SU-DHL-6 (cell line): ENCODE measurements around the gene UBE2E1.
A peak's percentile ranks its signal among the peaks of the same experiment; 100 is the strongest.

Experiments
- H2AFZ ChIP-seq: fragments of 200-600 bp; sonication (generic); 2 replicates; pipeline ENCODE4 v1.6.1; 2014; ENCODE audit warnings: low read depth, mild to moderate bottlenecking, moderate library complexity, mixed read lengths, antibody characterized with exemption, low read length; ENCODE audit not compliant: severe bottlenecking
- H3F3A ChIP-seq: fragments of 200-600 bp; shearing (Covaris generic); 2 replicates; pipeline ENCODE4 v1.6.0; 2016; ENCODE audit warnings: antibody characterized with exemption, mild to moderate bottlenecking; ENCODE audit not compliant: insufficient read depth
- H3K27ac ChIP-seq: fragments of 200-600 bp; sonication (generic); 2 replicates; pipeline ENCODE4 v1.5.1; 2016; ENCODE audit warnings: low read depth, mild to moderate bottlenecking, low read length, moderate library complexity, mixed read lengths
- H3K27me3 ChIP-seq: fragments of 200-600 bp; sonication (generic), shearing (Covaris generic); 2 replicates; pipeline ENCODE4 v1.6.0; 2014; ENCODE audit warnings: mild to moderate bottlenecking, low read length
- H3K36me3 ChIP-seq: fragments of 200-600 bp; sonication (generic); 2 replicates; pipeline ENCODE4 v1.6.1; 2014; ENCODE audit warnings: mild to moderate bottlenecking, low read length, mixed read lengths
- H3K4me2 ChIP-seq: fragments of 300-600, 200-600 bp; shearing (Covaris generic), sonication (generic); 2 replicates; pipeline ENCODE4 v1.6.0; 2014; ENCODE audit warnings: low read length, low read depth, mild to moderate bottlenecking; ENCODE audit not compliant: poor library complexity, severe bottlenecking
- H3K4me3 ChIP-seq: fragments of 200-600 bp; sonication (generic); 2 replicates; pipeline ENCODE4 v1.5.1; 2014; ENCODE audit warnings: antibody characterized with exemption, low read length, mild to moderate bottlenecking, mixed read lengths; ENCODE audit not compliant: insufficient read depth, poor library complexity, severe bottlenecking
- H3K79me2 ChIP-seq: fragments of 200-600 bp; sonication (generic); 2 replicates; pipeline ENCODE4 v1.6.1; 2014; ENCODE audit warnings: mild to moderate bottlenecking, low read length, moderate library complexity; ENCODE audit not compliant: insufficient read depth
- H3K9ac ChIP-seq: fragments of 200-600 bp; sonication (generic); 2 replicates; pipeline ENCODE4 v1.7.0; 2014; ENCODE audit warnings: mild to moderate bottlenecking, low read length
- H3K9me2 ChIP-seq: fragments of 200-600 bp; sonication (generic); replicated peaks from 2 replicates; pipeline ENCODE4 v1.6.1; 2014; ENCODE audit warnings: low read length; ENCODE audit not compliant: insufficient read depth
- H3K9me3 ChIP-seq: fragments of 200-600 bp; sonication (generic); 2 replicates; pipeline ENCODE4 v1.6.1; 2014; ENCODE audit warnings: low read length, mixed read lengths; ENCODE audit not compliant: insufficient read depth
- H4K20me1 ChIP-seq: fragments of 200-600 bp; sonication (generic); 2 replicates; pipeline ENCODE4 v1.6.1; 2014; ENCODE audit warnings: low read depth, mild to moderate bottlenecking, antibody characterized with exemption, low read length, moderate library complexity, mixed read lengths
- EZH2phosphoT487 ChIP-seq: fragments of 200-600 bp; sonication (generic), shearing (Covaris generic); conservative IDR thresholded peaks from 2 replicates; pipeline ENCODE4 v1.6.1; 2018; ENCODE audit warnings: mild to moderate bottlenecking, antibody characterized with exemption, low read length, moderate library complexity, mixed read lengths
- TF ChIP-seq, protein P1 (sequence below): fragments of 200-600 bp; sonication (generic); IDR thresholded peaks from one replicate; pipeline ENCODE4 v1.5.1; 2017; ENCODE audit warnings: antibody characterized with exemption, mild to moderate bottlenecking, low read length, moderate library complexity; ENCODE audit not compliant: insufficient read depth, poor library complexity, severe bottlenecking

Gene UBE2E1

DNA sequence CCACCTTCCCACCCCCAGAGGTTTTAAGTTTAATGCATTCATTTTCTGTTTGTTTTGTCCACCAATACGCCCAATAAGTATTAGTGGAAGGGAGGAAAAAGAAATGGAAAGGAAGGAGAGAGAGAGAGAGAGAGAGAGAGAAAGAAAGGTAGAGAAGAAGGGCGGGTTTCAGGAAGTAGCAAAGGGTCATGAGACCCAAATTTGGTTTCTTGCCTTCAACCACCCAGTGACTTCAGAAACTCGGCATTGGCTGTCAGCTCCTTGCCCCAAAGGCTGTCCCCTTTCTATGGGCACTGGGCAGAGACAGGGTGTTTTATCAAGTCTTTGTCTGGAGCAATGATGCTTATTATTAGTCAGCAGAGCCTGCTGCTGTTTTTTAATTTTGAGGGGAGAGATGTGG, 125.8 kb downstream of the UBE2E1 start:
- no peak overlapping the region for H3K4me2 ChIP-seq
- no peaks in the 10 kb centered on the region for H3K9me3 ChIP-seq
- no peak overlapping the region for H3K9ac ChIP-seq

DNA sequence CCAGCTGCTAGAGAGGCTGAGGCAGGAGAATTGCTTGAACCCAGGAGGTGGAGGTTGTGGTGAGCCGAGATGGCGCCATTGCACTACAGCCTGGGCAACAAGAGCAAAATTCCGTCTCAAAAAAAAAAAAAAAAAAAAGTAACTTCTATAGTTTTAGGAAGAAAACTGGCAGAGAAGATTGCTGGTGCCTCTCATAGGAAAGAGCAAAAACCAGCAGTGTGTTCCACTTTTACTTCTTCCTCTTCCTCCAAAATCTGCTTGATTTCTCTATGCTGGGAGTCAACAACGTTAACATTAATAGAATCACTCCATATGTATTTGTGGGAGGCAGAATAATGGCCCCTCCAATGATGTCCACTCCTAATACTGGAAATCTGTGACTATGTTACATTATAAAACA, 126.8 kb downstream of the UBE2E1 start:
- Histone ChIP-seq H3F3A (no peaks in the 10 kb centered on the region), H2AFZ (no peak overlapping the region), H3K9me3 (no peaks in the 10 kb centered on the region), H3K9me2 (no peaks in the 10 kb centered on the region), H3K27me3 (no peaks in the 10 kb centered on the region), H3K27ac (no peak overlapping the region), H3K4me3 (no peak overlapping the region), H3K36me3 (no peaks in the 10 kb centered on the region), H3K9ac (no peak overlapping the region), H4K20me1 (no peaks in the 10 kb centered on the region), H3K4me2 (no peak overlapping the region), H3K79me2 (no peaks in the 10 kb centered on the region)
- no peak for TF ChIP-seq EZH2phosphoT487
- TF ChIP-seq, protein P1, sequence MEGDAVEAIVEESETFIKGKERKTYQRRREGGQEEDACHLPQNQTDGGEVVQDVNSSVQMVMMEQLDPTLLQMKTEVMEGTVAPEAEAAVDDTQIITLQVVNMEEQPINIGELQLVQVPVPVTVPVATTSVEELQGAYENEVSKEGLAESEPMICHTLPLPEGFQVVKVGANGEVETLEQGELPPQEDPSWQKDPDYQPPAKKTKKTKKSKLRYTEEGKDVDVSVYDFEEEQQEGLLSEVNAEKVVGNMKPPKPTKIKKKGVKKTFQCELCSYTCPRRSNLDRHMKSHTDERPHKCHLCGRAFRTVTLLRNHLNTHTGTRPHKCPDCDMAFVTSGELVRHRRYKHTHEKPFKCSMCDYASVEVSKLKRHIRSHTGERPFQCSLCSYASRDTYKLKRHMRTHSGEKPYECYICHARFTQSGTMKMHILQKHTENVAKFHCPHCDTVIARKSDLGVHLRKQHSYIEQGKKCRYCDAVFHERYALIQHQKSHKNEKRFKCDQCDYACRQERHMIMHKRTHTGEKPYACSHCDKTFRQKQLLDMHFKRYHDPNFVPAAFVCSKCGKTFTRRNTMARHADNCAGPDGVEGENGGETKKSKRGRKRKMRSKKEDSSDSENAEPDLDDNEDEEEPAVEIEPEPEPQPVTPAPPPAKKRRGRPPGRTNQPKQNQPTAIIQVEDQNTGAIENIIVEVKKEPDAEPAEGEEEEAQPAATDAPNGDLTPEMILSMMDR, result no peak

More for the DNA sequence above, 125.8 kb downstream of the UBE2E1 start:
- Histone ChIP-seq H2AFZ (peak overlapping the region; percentile 39), H3K4me3 (no peak overlapping the region), H3K36me3 (no peaks in the 10 kb centered on the region), H3K9me2 (no peaks in the 10 kb centered on the region), H3F3A (no peaks in the 10 kb centered on the region), H3K79me2 (no peaks in the 10 kb centered on the region), H4K20me1 (no peaks in the 10 kb centered on the region), H3K27me3 (no peaks in the 10 kb centered on the region), H3K27ac (no peak overlapping the region)
- TF ChIP-seq, protein P1, result no peak
- TF ChIP-seq EZH2phosphoT487, result no peak

DNA sequence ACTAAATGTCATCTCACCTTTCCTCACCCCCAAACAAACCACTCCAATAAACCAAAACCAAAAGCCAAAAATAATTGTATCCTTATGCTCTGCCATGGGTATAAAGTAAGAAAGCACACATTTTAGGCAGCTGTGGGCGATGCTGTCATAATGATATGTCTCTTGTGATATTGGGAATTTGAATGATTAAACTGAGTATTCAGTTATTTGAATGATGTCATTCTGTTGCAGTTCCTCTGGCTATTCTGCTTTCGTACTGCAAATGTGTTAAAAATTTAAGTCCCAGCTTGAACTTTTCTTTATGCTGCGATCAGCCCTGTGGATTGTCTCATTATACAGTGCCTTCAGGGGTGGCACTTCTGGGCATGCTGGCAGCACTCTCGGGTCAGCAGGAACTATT, 128.5 kb downstream of the UBE2E1 start:
- no peak overlapping the region for H2AFZ ChIP-seq
- no peaks in the 10 kb centered on the region for H3K36me3 ChIP-seq
- no peaks in the 10 kb centered on the region for H3K9me2 ChIP-seq
- H3K27ac ChIP-seq, result no peak overlapping the region
- H3K4me2 ChIP-seq, result no peak overlapping the region
- no peak overlapping the region for H3K4me3 ChIP-seq
- TF ChIP-seq, protein P1, result no peak
- TF ChIP-seq EZH2phosphoT487, result no peak
- H3K9me3 ChIP-seq, result no peaks in the 10 kb centered on the region
- no peak overlapping the region for H3K9ac ChIP-seq
- H3K27me3 ChIP-seq, result no peaks in the 10 kb centered on the region
- no peaks in the 10 kb centered on the region for H4K20me1 ChIP-seq
- no peaks in the 10 kb centered on the region for H3K79me2 ChIP-seq
- H3F3A ChIP-seq, result no peaks in the 10 kb centered on the region

DNA sequence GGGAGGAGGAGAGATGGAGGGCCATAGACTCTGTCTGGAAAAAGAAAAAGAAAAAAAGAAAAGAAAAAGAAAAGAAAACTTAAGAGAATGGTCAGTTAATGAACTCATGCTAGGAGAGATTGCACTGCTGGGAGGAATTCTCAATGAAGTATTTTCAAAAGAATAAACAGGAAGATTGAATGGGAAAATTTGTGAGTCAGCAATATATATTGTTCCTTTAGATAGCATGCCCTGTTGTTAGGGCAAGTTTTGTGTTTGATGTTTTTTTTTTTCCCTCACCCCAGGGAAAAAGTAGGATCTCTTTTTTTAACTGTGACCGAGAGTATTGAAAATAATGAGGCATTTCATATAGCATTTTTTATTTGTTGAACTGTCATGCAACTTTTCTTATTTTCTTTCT, 131.5 kb downstream of the UBE2E1 start:
- TF ChIP-seq, protein P1, result no peak
- no peak for TF ChIP-seq EZH2phosphoT487
- Histone ChIP-seq H2AFZ (no peak overlapping the region), H3K4me2 (no peak overlapping the region), H3K27me3 (no peaks in the 10 kb centered on the region), H3K9ac (no peak overlapping the region), H3F3A (no peaks in the 10 kb centered on the region), H4K20me1 (no peaks in the 10 kb centered on the region), H3K9me2 (no peaks in the 10 kb centered on the region), H3K9me3 (no peaks in the 10 kb centered on the region), H3K27ac (no peak overlapping the region), H3K36me3 (no peaks in the 10 kb centered on the region), H3K79me2 (no peaks in the 10 kb centered on the region), H3K4me3 (no peak overlapping the region)
